Measurements from ENCODE around the gene USP47.

The USP47 gene

GRCh38 chr11:11992257-11993212 lies 150.8 kb downstream of the USP47 start:
- DNase-seq (ENCODE audit: extremely low read depth, low read depth) = no peak
- H3K4me3 ChIP-seq (replicated peaks; ENCODE audit: low read depth, low read length) = no peak overlapping the region
- TF ChIP-seq CTCF (IDR thresholded peaks at IDR 0.05; ENCODE audit: low read depth, low read length, missing control alignments) = no peak

DNA sequence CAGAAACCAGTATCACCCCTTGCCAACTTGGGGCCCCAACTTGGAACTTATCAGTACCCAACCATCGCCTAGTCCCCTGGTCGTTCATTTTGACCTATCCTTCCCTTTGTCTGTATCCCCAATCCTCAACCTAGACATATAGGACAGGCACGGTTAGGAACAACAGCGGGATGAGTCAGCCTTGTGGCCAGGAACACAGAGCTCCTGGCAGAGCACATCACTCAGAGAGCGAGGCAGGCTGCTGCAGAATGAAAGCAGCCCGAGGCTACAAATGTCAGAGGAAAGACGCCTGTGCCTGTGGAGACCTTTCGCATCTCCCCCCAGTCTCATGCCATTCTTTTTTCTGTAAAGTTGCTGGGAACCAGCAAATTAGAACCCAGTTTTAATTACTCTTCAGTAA lies 152.1 kb downstream of the USP47 start:
- 0 out of 2 replicates have a peak overlapping the region, but pooled peaks have one; percentile 2 for H3K4me3 ChIP-seq (replicated peaks; ENCODE audit: low read depth, low read length)
- DNase-seq (ENCODE audit: extremely low read depth, low read depth) = no peak
- TF ChIP-seq CTCF (IDR thresholded peaks at IDR 0.05; ENCODE audit: low read depth, low read length, missing control alignments) = no peak

GRCh38 chr11:11995601-11996000 lies 153.8 kb downstream of the USP47 start:
- TF ChIP-seq CTCF (IDR thresholded peaks at IDR 0.05; ENCODE audit: low read depth, low read length, missing control alignments) = no peak
- no peak for DNase-seq (ENCODE audit: extremely low read depth, low read depth)

GRCh38 chr11:11996321-11997048 lies 154.7 kb downstream of the USP47 start:
- TF ChIP-seq CTCF (IDR thresholded peaks at IDR 0.05; ENCODE audit: low read depth, low read length, missing control alignments) = no peak
- H3K4me3 ChIP-seq (replicated peaks; ENCODE audit: low read depth, low read length) = no peak overlapping the region
- no peak for DNase-seq (ENCODE audit: extremely low read depth, low read depth)

More at GRCh38 chr11:11995601-11996000, 153.8 kb downstream of the USP47 start:
- no peak overlapping the region for H3K4me3 ChIP-seq (replicated peaks; ENCODE audit: low read depth, low read length)

- no peak overlapping the region for H3K4me3 ChIP-seq (replicated peaks; ENCODE audit: low read depth, low read length)
- no peak for DNase-seq (ENCODE audit: extremely low read depth, low read depth)
- no peak for TF ChIP-seq CTCF (IDR thresholded peaks at IDR 0.05; ENCODE audit: low read depth, low read length, missing control alignments)
These were observed 155.2 kb downstream of the USP47 start for GRCh38 chr11:11997049-11997322.

DNA sequence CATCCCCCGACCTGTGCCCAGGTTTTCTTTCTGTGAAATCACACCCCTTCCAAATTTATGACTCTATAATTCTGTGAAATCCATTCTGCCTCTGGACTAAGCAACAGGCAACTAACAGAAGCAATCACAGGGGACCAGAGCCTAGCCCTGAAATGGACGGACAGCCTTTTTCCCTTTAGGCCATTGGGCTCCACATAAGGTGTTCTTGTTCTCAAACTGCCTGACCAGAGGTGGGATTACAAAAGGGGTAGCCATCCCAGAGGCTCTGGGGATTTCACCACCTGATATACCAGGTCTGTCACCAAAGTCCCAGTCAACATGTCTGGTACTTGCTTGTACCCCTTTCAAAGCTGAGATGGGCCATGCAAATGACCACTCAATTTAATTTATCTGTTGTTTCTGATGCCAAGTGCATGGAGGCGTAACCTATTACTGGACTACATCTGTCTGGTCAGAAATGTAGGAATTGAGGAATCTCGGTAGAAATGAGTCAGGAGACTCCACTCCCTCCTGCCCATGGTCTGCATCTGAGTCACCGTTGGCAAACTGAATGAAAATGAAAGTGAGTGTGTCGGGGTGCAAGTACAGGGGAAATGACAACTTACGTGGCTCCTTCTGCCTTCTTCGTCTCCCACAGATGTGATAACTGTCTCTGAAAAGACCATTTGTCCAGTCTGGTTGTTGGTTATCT lies 156.5 kb downstream of the USP47 start:
- DNase-seq (ENCODE audit: extremely low read depth, low read depth) = peak; percentile 66
- H3K4me3 ChIP-seq (replicated peaks; ENCODE audit: low read depth, low read length) = no peak overlapping the region

More for the DNA sequence above, 156.5 kb downstream of the USP47 start:
- TF ChIP-seq CTCF (IDR thresholded peaks at IDR 0.05; ENCODE audit: low read depth, low read length, missing control alignments) = no peak

Measured in HFF-Myc (cell line).